Hepatocyte (in vitro differentiated cells): ENCODE results near the gene S100A5.

Experiments
- CTCF ChIP-seq: fragments of 200-600 bp; sonication (generic); IDR thresholded peaks from 2 replicates; pipeline ENCODE4 v1.5.1; 2016; ENCODE audit warnings: antibody characterized with exemption, mild to moderate bottlenecking; ENCODE audit not compliant: poor library complexity
- EZH2 ChIP-seq: fragments of 200-600 bp; sonication (generic); IDR thresholded peaks from 2 replicates; pipeline ENCODE4 v1.6.1; 2016; ENCODE audit warnings: antibody characterized with exemption, mild to moderate bottlenecking, borderline replicate concordance
- EZH2phosphoT487 ChIP-seq: fragments of 200-600 bp; sonication (generic); IDR thresholded peaks from one replicate; pipeline ENCODE4 v1.6.1; 2018; ENCODE audit warnings: antibody characterized with exemption, mild to moderate bottlenecking, low read depth, moderate library complexity; ENCODE audit not compliant: unreplicated experiment, severe bottlenecking

- TF ChIP-seq CTCF = no peak
- no peak for TF ChIP-seq EZH2phosphoT487
- TF ChIP-seq EZH2 = no peak
Measured at GRCh38 chr1:153560241-153560640, 19.5 kb upstream of the S100A5 start.
